Ishikawa (cell line): ENCODE results near the gene KCNJ13.

Source experiments
- CEBPB ChIP-seq: IDR thresholded peaks from 2 replicates; pipeline ENCODE4 v1.6.1; 2012
- EGR1 ChIP-seq: IDR thresholded peaks from 2 replicates; pipeline ENCODE4 v1.6.1; 2012
- EP300 ChIP-seq: IDR thresholded peaks from 2 replicates; pipeline ENCODE4 v1.6.1; 2012; ENCODE audit warnings: borderline replicate concordance
- FOXM1 ChIP-seq: IDR thresholded peaks from 2 replicates; pipeline ENCODE4 v1.6.1; 2012; ENCODE audit warnings: low read depth, borderline replicate concordance
- MAX ChIP-seq: IDR thresholded peaks from 2 replicates; pipeline ENCODE4 v1.6.1; 2012
- NFIC ChIP-seq: IDR thresholded peaks from 2 replicates; pipeline ENCODE4 v1.6.1; 2012
- RAD21 ChIP-seq: IDR thresholded peaks from 2 replicates; pipeline ENCODE4 v1.6.1; 2012; ENCODE audit warnings: low read depth
- REST ChIP-seq: IDR thresholded peaks from 2 replicates; pipeline ENCODE4 v1.6.1; 2012; ENCODE audit warnings: low read depth, mild to moderate bottlenecking
- TAF1 ChIP-seq: IDR thresholded peaks from 2 replicates; pipeline ENCODE4 v1.6.1; 2012; ENCODE audit warnings: low read depth, mild to moderate bottlenecking
- TCF12 ChIP-seq: IDR thresholded peaks from 2 replicates; pipeline ENCODE4 v1.6.1; 2012; ENCODE audit warnings: low read depth
- TEAD4 ChIP-seq: IDR thresholded peaks from 2 replicates; pipeline ENCODE4 v1.6.1; 2012
- USF1 ChIP-seq: IDR thresholded peaks from 2 replicates; pipeline ENCODE4 v1.6.1; 2012
- ZBTB7A ChIP-seq: IDR thresholded peaks from 2 replicates; pipeline ENCODE4 v1.6.1; 2012; ENCODE audit warnings: low read depth

The KCNJ13 gene

GRCh38 chr2:232761301-232761907 lies 15.0 kb downstream of the KCNJ13 start:
- TF ChIP-seq RAD21 (peak; percentile 56), TAF1 (no peak)

GRCh38 chr2:232757905-232758304 lies 18.5 kb downstream of the KCNJ13 start:
- no peak for TF ChIP-seq TAF1
- TF ChIP-seq FOXM1: no peak
- no peak for TF ChIP-seq REST
- TF ChIP-seq ZBTB7A: no peak
- TF ChIP-seq RAD21: no peak
- no peak for TF ChIP-seq EP300

GRCh38 chr2:232750135-232750671 lies 26.2 kb downstream of the KCNJ13 start:
- TF ChIP-seq REST (no peak), EP300 (no peak), USF1 (no peak), CEBPB (no peak), NFIC (no peak), TCF12 (no peak)

- TF ChIP-seq NFIC (no peak), ZBTB7A (no peak), REST (no peak), EP300 (no peak)
Observed at GRCh38 chr2:232749331-232749730, 27.0 kb downstream of the KCNJ13 start.

- TF ChIP-seq RAD21: no peak
- no peak for TF ChIP-seq TEAD4
- TF ChIP-seq REST: no peak
- TF ChIP-seq TAF1: no peak
- TF ChIP-seq NFIC: no peak
- TF ChIP-seq MAX: no peak
- no peak for TF ChIP-seq EGR1
Observed at GRCh38 chr2:232748038-232748437, 28.3 kb downstream of the KCNJ13 start.
